GM19025 (cell line): ENCODE results near the gene ADCK1.
"Not testable (repeated sequence)": the region's sequence is repeated elsewhere in the genome, so short reads cannot be mapped to it uniquely, and the experiment has no call there.

Experiments
- ATAC-seq: cut with Tn5 transposase; IDR thresholded peaks from one replicate; pipeline ENCODE4 v1.9.1; 2021; ENCODE audit warnings: mild to moderate bottlenecking, low read depth, moderate library complexity; ENCODE audit not compliant: unreplicated experiment

The ADCK1 gene, protein sequence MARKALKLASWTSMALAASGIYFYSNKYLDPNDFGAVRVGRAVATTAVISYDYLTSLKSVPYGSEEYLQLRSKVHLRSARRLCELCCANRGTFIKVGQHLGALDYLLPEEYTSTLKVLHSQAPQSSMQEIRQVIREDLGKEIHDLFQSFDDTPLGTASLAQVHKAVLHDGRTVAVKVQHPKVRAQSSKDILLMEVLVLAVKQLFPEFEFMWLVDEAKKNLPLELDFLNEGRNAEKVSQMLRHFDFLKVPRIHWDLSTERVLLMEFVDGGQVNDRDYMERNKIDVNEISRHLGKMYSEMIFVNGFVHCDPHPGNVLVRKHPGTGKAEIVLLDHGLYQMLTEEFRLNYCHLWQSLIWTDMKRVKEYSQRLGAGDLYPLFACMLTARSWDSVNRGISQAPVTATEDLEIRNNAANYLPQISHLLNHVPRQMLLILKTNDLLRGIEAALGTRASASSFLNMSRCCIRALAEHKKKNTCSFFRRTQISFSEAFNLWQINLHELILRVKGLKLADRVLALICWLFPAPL

DNA sequence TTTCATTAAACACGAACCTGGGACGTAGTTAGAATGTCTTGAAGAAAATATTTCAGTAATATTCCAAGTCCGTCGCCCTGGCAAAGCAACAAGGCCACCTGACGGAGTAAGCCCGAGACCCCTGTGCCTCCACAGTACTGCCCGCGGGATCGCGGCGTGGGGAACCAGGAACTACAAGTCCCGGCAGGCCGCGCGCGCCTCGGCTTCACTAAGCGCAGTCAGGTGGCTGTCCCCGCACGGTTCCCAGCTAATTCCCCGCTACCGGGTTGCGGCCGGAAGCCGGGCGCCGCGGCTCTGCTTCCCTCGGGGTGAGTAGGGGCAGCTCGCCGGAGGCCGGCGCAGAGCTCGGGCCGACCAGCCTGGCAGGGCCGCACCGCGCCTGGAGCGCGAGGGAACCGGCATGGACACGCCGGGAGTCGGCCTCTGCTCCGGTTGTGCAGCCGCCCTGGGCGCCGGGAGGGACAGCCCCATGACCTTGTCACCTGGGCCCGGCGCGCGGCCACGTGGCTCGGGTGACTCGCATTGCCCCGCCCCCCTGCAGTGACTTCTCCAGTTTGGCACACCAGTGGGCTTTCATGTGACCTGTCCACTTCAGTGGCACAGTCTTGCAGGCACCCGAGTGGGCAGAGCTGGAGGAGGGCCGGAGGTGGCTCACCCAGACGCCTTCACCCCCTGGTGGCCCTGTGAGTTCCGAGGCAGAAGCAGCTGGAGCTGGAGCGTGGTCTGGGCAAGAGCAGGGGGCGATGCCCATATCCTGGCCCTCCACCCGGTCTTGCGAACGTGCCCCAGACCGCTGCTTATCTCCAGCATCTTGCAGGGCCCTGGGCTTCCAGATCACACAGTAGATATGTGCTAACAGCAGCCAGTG is at the start of gene ADCK1:
Gene ADCK1, plus strand, starts transcription at position 247 of the 868 bp plus-strand sequence. CDS start 18,870 bp downstream, outside the sequence.
- ATAC-seq: peak; percentile 97

DNA sequence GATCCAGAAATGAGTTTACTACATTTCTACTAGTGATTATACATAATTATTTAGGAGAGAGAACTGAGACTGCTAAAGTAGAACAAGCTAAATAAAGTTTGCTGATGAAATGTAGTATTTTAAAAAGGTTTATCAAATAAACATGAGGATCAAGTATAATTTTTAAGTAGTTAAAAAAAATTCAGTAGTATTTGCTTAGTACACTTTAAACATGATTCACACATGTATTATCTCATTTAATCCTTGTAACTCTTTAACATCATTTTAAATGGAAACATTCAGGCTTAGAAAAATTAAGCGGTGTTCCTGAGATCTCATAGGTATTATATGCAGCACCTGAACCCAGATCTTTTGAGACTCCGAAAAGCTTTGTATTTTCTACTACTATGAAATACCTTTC is 47.6 kb upstream of the ADCK1 start:
- ATAC-seq: no peak

DNA sequence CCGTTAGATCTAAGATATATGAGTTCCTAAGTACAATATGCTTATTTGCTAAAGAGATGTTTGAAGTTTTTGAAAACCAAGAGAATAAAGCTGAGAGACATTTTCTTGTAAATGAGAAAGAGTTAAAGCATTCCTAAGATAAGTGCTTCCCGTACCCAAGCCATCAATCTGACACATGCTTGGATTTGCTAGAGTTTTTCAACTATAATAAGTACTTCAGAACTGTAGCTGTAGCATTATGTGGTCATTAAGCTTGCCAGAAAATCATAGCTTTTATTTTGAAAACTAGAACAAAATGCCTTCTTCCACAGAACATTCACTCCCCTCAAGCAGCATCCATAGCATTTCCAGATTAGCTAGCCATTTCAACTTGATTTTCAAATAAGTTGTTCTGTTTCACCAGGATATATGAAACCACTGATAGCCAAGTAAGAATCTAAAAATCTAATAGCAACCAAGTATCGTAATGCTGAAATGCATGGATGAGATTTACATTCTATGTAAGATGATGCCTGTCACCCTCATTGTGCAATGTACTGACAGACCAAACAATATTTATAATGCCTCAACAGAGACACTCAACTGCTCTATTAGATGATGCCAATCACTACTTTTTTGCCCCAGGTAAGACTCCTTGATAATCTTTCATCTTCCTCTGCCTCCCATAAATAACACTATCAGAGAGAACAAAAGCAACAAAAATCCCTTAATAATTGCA is 47.0 kb upstream of the ADCK1 start:
- ATAC-seq: no peak

- ATAC-seq: peak; percentile 88
These were observed 39.3 kb upstream of the ADCK1 start, which contains the start of gene SNW1 for GRCh38 chr14:77760381-77761204. TSS of gene SNW1 (minus strand) at chr14:77761156. CDS start at chr14:77761127, 29 bp downstream.

DNA sequence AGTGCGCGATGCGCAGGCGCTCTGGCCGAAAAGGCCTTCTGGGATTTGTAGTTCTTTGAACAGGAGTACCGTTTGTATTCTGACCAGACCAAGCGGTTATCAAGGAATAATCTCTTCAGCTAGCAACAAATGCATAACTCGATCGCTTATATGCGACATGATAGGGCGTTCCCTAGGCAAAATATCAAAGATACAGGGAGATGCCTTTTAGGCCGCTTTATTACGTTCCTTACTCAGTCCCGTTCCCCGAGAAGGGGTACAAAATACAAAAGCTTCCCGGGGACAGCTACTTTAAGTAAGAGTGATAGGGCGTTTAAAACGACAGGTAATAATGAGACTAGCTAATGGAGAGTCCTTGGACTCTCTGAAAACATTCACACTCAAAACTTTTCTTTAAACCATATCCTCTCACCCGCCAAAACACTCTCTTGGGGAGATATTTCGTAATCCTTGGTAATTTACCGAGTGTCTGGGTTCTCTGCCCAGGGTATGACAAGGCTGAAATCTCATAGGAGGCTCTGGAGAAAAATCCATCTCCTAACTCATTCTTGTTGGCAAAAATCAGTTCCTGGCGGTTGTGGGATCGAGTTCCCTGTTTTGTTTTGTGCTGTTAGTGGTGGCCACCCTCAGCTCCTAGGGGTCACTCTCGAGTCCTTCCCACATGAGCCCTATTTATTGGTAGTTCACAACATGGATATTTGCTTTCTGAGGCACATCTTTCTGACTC is 38.5 kb upstream of the ADCK1 start:
- peak; percentile 21 for ATAC-seq

GRCh38 chr14:77763316-77763715 is 36.6 kb upstream of the ADCK1 start:
- ATAC-seq: no peak

- no peak for ATAC-seq
These were observed 35.9 kb upstream of the ADCK1 start for GRCh38 chr14:77763978-77764377.

DNA sequence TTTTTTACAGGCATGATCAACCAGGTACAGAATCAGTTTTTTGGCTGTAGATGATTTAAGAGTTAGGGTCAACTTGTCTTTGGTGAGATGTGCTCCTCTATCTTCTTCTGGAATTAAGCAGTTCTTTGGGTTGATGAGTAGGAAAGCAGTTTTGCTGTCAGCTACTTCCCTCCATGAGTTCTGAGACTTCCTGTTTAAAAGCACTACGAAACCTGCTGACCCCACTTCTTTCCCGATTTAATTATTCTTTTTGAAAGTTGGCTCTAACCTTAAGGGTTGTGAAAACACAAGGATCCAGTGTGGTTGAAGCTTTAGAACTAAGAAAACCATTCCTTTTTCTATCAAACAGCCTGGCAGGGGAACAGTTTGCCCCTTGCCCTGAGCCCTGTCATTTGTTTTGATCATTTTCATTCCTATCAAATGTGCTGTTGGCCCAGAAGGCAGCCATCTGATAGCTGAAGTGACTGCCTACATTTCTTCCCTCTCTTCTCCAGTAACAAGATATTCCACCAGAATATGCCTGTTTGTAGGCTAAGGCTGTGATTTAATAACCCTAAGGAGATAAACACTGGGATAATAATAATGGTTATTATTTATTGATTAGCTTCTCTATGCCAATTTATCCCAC is 31.4 kb upstream of the ADCK1 start:
- ATAC-seq: not testable (repeated sequence)

GRCh38 chr14:77773966-77774365 is 25.9 kb upstream of the ADCK1 start:
- ATAC-seq: not testable (repeated sequence)

DNA sequence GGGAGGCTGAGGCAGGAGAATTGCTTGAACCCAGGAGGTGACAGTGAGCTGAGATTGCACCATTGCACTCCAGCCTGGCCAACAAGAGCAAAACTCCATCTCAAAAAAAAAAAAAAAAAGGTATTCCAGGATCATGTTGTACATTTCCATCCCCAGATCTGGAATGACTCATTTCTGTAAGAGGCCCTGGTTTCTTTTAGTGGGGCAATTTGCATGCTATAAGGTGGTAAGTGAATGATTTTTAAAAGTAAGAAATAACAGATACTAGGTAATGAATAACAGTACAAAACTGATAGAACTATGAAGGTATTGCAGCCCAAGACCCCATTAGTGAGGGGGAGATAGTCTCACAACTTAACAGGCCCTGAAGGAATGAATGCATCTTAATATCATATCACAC is 17.7 kb upstream of the ADCK1 start:
- ATAC-seq: no peak

DNA sequence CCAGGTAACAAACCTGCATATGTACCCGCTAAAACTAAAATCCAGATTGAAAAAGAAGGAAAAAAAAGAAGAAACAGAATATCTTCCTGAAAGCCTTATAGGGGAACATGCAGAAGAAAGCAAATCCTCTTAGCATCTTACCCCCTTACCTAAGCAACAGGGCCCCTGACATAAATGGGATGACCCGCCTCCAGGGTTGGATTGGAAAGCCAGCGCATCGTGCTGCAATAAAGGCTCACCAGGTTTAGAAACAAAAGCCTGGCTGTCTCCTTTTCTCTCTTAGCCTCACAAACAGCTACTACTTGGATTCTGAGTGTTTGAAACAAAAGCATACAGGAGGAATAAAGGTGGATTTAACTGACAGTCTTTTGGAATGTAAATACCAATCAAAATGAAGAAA is 13.8 kb upstream of the ADCK1 start:
- no peak for ATAC-seq

DNA sequence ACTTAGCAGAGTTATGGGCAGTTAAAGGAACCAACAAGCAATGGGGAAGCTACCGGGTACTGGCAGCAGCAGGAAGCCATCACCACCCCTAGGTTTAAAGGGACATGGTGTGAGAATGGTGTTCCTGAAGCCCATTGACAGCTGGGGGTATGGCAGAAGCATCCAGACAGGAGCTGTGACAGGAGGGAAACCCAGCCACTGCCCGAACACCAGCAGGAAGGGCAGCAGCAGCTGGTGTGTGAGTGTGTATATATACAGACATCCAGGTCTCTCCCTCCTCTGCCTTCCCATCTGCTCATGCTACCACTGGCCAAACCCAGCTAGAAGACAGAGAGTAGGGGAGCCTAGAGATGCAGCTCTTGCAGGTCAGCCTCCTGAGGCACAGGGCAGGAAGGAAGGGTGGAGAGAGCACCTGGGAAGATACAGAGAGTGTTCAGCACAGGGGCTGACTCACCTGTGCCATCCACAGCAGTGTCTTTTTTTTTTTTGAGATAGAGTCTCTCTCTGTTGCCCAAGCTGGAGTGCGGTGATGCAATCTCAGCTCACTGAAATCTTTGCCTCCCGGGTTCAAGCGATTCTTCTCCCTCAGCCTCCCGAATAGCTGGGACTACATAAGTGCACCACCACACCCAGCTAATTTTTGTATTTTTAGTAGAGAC is 9.2 kb upstream of the ADCK1 start:
- ATAC-seq: no peak

- no peak for ATAC-seq
These were observed 8.7 kb upstream of the ADCK1 start for GRCh38 chr14:77791225-77791600.

- not testable (repeated sequence) for ATAC-seq
These were observed 6.7 kb upstream of the ADCK1 start for GRCh38 chr14:77793255-77793654.

GRCh38 chr14:77794357-77794756 is 5.6 kb upstream of the ADCK1 start:
- no peak for ATAC-seq

DNA sequence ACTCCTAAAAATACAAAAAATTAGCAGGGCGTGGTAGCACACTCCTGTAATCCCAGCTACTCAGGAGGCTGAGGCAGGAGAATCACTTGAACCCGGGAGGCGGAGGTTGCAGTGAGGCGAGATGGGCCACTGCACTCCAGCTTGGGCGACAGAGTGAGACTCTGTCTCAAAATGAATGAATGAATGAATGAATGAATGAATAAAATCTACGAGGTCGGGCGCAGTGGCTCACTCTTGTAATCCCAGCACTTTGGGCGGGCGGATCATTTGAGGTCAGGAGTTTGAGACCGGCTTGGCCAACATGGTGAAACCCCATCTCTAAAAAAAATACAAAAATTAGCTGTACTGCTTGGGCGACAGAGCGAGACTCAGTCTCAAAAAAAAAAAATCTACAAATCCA is 453 bp upstream of the ADCK1 start:
- not testable (repeated sequence) for ATAC-seq

- ATAC-seq: no peak
These were observed 905 bp downstream of the ADCK1 start for GRCh38 chr14:77800814-77801213.

DNA sequence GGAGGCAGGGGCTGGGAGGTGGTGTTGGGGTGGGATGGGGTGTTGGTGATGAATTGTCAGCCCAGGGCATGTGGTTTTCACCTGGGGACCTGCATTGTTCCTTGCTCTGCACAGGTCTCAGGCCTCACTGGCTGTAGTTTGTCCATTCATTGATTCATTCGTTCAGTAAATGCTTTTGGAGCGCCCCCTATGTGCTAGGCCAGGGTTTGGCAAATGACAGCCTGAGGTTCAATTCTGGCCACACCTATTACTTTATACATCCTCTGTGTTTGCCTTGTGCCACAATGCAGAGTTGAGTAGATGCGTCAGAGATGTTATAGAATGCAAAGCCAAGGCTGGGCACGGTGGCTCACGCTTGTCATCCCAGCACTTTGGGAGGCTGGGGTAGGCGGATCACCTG is 4.7 kb downstream of the ADCK1 start:
- no peak for ATAC-seq
